Kidney (tissue), 14 donors: ENCODE results near the gene TMEM121. TPM values are rescaled to one million over a fixed set of nuclear protein-coding genes. Genes with fewer than 3 reads are reported as not detected.
A peak's percentile ranks its signal among the peaks of the same experiment; 100 is the strongest.

Experiments
- DNase-seq, 5 donors: peaks; one replicate each; pipeline ENCODE4 v3.0.0-alpha.2; 2013 to 2020
- FAIRE-seq: peaks from 2 replicates; lab custom pipeline; 2012; peaks lifted over from hg19 to GRCh38; lab: Jason Lieb, UNC
- H3K27ac ChIP-seq, 2 donors: one replicate each; pipeline ENCODE4 v1.7.0; 2013; ENCODE audit warnings: low read depth in 2 of 2, low read length in 2 of 2, inconsistent platforms in 1 of 2
- H3K27me3 ChIP-seq: one replicate; pipeline ENCODE4 v1.7.1; 2013; ENCODE audit warnings: low read length, inconsistent platforms; ENCODE audit not compliant: control insufficient read depth, insufficient read depth
- H3K36me3 ChIP-seq, 3 donors: one replicate each; pipeline versions ENCODE4 v1.7.0 to v1.7.1; 2013; ENCODE audit warnings: low read length in 3 of 3, control low read depth in 1 of 3, inconsistent platforms in 1 of 3; ENCODE audit not compliant: insufficient read depth in 3 of 3, control insufficient read depth in 2 of 3
- H3K4me1 ChIP-seq, 3 donors: one replicate each; pipeline versions ENCODE4 v1.7.0 to v1.7.1; 2013; ENCODE audit warnings: low read length in 3 of 3, inconsistent platforms in 1 of 3, low read depth in 1 of 3; ENCODE audit not compliant: control insufficient read depth in 2 of 3, insufficient read depth in 2 of 3
- H3K4me3 ChIP-seq, 3 donors: one replicate each; pipeline versions ENCODE4 v1.7.0 to v1.8.1; 2013; ENCODE audit warnings: low read length in 3 of 3, control low read depth in 1 of 3, inconsistent platforms in 1 of 3
- H3K9ac ChIP-seq, 3 donors: one replicate each; pipeline versions ENCODE4 v1.7.0 to v1.7.1; 2013; ENCODE audit warnings: low read length in 3 of 3, control low read depth in 1 of 3, inconsistent platforms in 1 of 3
- H3K9me3 ChIP-seq, 3 donors: one replicate each; pipeline versions ENCODE4 v1.7.0 to v1.7.1; 2013; ENCODE audit warnings: low read length in 3 of 3, control low read depth in 1 of 3, inconsistent platforms in 1 of 3; ENCODE audit not compliant: control insufficient read depth in 2 of 3, insufficient read depth in 1 of 3
- CTCF ChIP-seq: IDR thresholded peaks from 3 replicates; pipeline ENCODE4 v1.5.1; 2012; ENCODE audit warnings: mild to moderate bottlenecking, moderate library complexity, borderline replicate concordance; ENCODE audit not compliant: insufficient read depth; ENCODE audit errors: extremely low read depth
- intact Hi-C: fragments of 100-400 bp; cut with DNase I; formaldehyde crosslinking; loops from one replicate; pipeline ENCODE4 v1.11.1; 2022
- polyA plus RNA-seq: library from polyadenylated mRNA; stranded (reverse); fragments of 350-450 nt; fragmentation: Illumina TruSeq; extraction: RNeasy Lipid Tissue Mini Kit (QIAGEN cat#74804); gene quantifications from one replicate; pipeline ENCODE4 v1.2.3, GENCODE V29; 2014; ENCODE audit warnings: low read depth, low replicate concordance; ENCODE audit not compliant: insufficient read depth
- total RNA-seq: library from RNA; stranded (reverse); fragmentation: NEBNext Ultra II Directional; extraction: Animal tissue kit (Norgen Biotek cat#: 25700); gene quantifications from one replicate; pipeline ENCODE4 v1.2.1, GENCODE V29; 2021
- donor health status: control.
- donor health status: control.
- donor health status: control.
- donor health status: control.
- donor health status: control.
- donor health status: DM: yes; HTN: yes; CAD: no.
- donor health status: Normal renal cell carcinoma (clear cell type).

The TMEM121 gene
- total and polyA plus RNA-seq, 2 donors from 2014 or later = 3.1 to 4.1 TPM

DNA sequence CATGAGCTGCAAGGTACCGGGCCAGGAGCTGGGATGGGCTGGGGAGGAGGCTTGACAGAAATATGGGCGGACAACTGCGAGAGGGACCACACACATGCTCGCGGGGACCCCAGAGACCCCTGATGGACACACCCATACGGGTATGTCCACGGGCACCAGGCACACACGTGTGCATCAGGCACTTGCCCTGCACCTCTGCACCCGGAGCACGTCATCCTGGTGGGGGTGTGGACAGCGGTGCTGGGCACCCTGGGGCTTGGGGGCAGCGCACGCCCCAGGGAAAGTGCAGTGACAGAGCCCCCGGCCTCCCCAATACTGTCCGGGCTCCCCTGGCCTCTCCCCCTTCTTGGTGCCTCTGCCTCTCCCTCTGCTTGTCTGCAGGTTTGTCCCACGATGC lies 41.4 kb upstream of the TMEM121 start:
- no peaks in the 10 kb centered on the region for H3K9me3 ChIP-seq
- intact Hi-C loops = no loop called here
- H3K27me3 ChIP-seq = no peaks in the 10 kb centered on the region
- no peaks in the 10 kb centered on the region for H3K36me3 ChIP-seq
- H3K27ac ChIP-seq = peak overlapping the region in 1 of 2 donors; percentile 11
- no peak for TF ChIP-seq CTCF
- no peak for DNase-seq
- no peak for FAIRE-seq
- H3K4me1 ChIP-seq = peaks cover 0 to 40% (median 21%) of the 10 kb centered on the region in 3 donors
- H3K4me3 ChIP-seq = no peak overlapping the region
- H3K9ac ChIP-seq = no peak overlapping the region

DNA sequence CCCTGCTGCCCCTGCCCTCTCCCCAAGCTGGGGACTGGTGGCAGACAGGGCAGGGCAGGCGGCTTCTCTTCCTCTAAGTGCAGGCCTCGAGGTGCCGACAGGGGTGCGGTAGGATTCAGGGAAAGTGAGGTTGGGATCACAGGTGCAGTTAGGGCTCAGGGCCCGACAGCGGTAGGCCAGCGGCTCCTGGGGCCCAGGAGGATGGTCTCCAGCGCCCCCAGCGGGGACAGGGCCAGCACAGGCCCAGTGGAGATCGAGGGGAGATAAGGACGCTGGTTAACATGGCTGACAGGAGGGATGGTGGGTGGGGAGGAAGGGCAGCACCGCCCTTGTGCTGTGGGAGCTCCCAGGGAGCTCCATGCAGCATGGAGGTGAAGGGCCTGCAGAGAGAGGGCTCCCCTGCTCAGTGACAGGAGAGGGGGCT lies 40.6 kb upstream of the TMEM121 start:
- intact Hi-C loops = no loop called here
- H3K4me3 ChIP-seq = no peak overlapping the region
- H3K27ac ChIP-seq = peak overlapping the region; percentile 4 to 32
- FAIRE-seq (no peak), DNase-seq (peak in 4 of 5 donors; percentile 77 to 88 (median 82))
- H3K27me3 ChIP-seq = no peaks in the 10 kb centered on the region
- no peak overlapping the region for H3K9ac ChIP-seq
- H3K36me3 ChIP-seq = no peaks in the 10 kb centered on the region
- no peaks in the 10 kb centered on the region for H3K9me3 ChIP-seq
- H3K4me1 ChIP-seq = peaks cover 0 to 36% (median 21%) of the 10 kb centered on the region in 3 donors
- peak; percentile 8 for TF ChIP-seq CTCF

DNA sequence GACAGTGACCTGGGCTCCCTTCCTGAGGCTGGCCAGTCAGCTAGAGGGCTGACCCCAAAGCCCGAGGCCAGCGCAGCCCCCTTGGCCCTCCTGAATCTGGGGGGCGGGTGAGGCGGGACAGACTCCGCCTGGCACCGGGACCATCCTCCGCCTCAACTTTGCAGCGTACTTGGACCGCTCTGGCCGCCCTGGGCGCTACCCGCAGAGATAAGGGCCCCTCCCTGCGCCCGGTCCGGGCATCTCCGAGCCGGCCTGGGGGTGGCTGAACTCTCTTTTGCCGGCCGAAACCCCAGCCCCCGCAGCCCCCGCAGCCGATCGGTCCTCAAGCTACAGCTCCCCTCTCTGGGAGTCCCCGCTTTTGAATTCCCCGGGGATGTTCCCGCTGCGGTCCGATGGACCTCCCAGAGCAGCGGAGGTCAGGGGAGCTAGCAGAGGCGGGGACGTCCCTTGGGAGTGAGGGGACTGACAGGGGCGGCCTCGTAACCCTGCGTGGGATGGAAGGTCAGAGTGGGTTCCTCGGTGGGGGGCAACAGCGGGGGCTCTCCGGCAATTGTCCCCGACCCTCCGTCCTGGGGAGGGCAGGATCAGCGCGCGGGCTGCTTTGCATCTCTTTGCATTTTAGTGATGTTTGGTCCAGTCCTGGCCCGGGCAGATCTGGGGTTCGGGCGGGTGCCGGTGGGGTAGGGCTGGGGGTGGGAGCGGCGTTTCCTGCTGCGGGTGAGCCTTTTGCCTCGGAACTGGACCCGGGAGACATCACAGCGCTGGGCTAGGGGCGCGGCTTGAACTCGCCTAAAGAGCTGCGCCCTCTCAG lies 40.0 kb upstream of the TMEM121 start, which contains the start of gene CRIP1:
CRIP1 (plus strand) TSS at position 724 of the 811 bp plus-strand sequence. CDS start 374 bp downstream, outside the sequence.
- H3K9ac ChIP-seq = no peak within 1 kb of the TSS
- no peaks in the 10 kb centered on the region for H3K27me3 ChIP-seq
- H3K36me3 ChIP-seq = no peaks in the 10 kb centered on the region
- intact Hi-C loops = no loop called here
- peak within 1 kb of the TSS; percentile 32 to 43 for H3K27ac ChIP-seq
- FAIRE-seq (no peak), DNase-seq (peak in 1 of 5 donors; percentile 82)
- no peak for TF ChIP-seq CTCF
- peaks cover 0 to 30% (median 16%) of the 10 kb centered on the region in 3 donors for H3K4me1 ChIP-seq
- H3K4me3 ChIP-seq = peak within 1 kb of the TSS in 1 of 3 donors; percentile 37
- H3K9me3 ChIP-seq = no peaks in the 10 kb centered on the region
